GM12873 (cell line): Measurements from ENCODE around the gene CDC5L.
A peak's percentile ranks its signal among the peaks of the same experiment; 100 is the strongest.

Source experiments
- CTCF ChIP-seq: IDR thresholded peaks from 2 replicates; pipeline ENCODE4 v1.5.1; 2012; ENCODE audit warnings: low read depth, mild to moderate bottlenecking, moderate library complexity, low read length, control low read depth; ENCODE audit not compliant: insufficient read depth; ENCODE audit errors: missing control alignments

Gene CDC5L

GRCh38 chr6:44415873-44416502, 28.5 kb downstream of the CDC5L start:
- TF ChIP-seq CTCF: no peak

GRCh38 chr6:44422531-44422930, 35.0 kb downstream of the CDC5L start:
- no peak for TF ChIP-seq CTCF

- TF ChIP-seq CTCF: no peak
Observed at GRCh38 chr6:44423306-44423705, 35.8 kb downstream of the CDC5L start.

GRCh38 chr6:44425951-44426350, 38.4 kb downstream of the CDC5L start:
- no peak for TF ChIP-seq CTCF

GRCh38 chr6:44428682-44429081, 41.2 kb downstream of the CDC5L start:
- no peak for TF ChIP-seq CTCF

GRCh38 chr6:44430326-44430725, 42.8 kb downstream of the CDC5L start:
- no peak for TF ChIP-seq CTCF

GRCh38 chr6:44431118-44431725, 43.7 kb downstream of the CDC5L start:
- peak; percentile 62 for TF ChIP-seq CTCF
